ENCODE data around the gene AKR1D1. TPM values are rescaled to one million over a fixed set of nuclear protein-coding genes. Genes with fewer than 3 reads are reported as not detected.
"Not testable (repeated sequence)": the region's sequence is repeated elsewhere in the genome, so short reads cannot be mapped to it uniquely, and the experiment has no call there.

AKR1D1 gene
- total and polyA plus RNA-seq, 2 of the 13 experiments (the other 11 are each of a cell fraction or from before 2014, with no cell fraction given), result 6.9 to 37.0 TPM

GRCh38 chr7:138040063-138040462 lies 36.2 kb upstream of the AKR1D1 start:
- H3K79me2 ChIP-seq (ENCODE audit: insufficient read depth, low read length); in situ Hi-C loops (cut with HindIII; ENCODE audit: extremely low pct_ligation_motif_present, low pct_unique_long_range_greater_than_20kb); POLR2A ChIA-PET; H3K4me2 ChIP-seq (ENCODE audit: low read depth, low read length); H3K9ac ChIP-seq (ENCODE audit: insufficient read depth, low read depth, low read length); intact Hi-C loops (cut with micrococcal nuclease; ENCODE audit: unreplicated experiment); BruUV-seq (replicated peaks); H3K36me3 ChIP-seq (replicated peaks in 1 of 2; ENCODE audit: control insufficient read depth in 1 of 2, insufficient read depth in 2 of 2, low read length in 2 of 2); H4K20me1 ChIP-seq (ENCODE audit: insufficient read depth, low read length); DNase-seq (ENCODE audit: low spot score); H3K27ac ChIP-seq (ENCODE audit: extremely low read length, insufficient read depth, low read length); H3K27me3 ChIP-seq (ENCODE audit: control insufficient read depth in 1 of 2, insufficient read depth in 2 of 2, low read length in 2 of 2); H2AFZ ChIP-seq (ENCODE audit: low read length); H3K4me1 ChIP-seq (ENCODE audit: insufficient read depth, low read length); FAIRE-seq; H3K4me3 ChIP-seq (replicated peaks in 1 of 3; ENCODE audit: insufficient read depth in 1 of 3, low read depth in 2 of 3, low read length in 3 of 3); CTCF ChIA-PET (ENCODE audit: low intra/inter-chr PET ratio, low total read pairs); ATAC-seq; TF ChIP-seq ATF7 (CRISPR knock-in tag; IDR thresholded peaks at IDR 0.05): not testable (repeated sequence)
- TF ChIP-seq ATF7 (IDR thresholded peaks at IDR 0.05), result peak; percentile 66
- H3K9me3 ChIP-seq (ENCODE audit: low read length), result peaks cover 21% of the 10 kb centered on the region
- WGBS (ENCODE audit: low lambda C conversion rate), result 50% methylated on average over 1 of the region's 1 CpG

- CTCF ChIA-PET (ENCODE audit: low intra/inter-chr PET ratio, low total read pairs), result no interaction called here
- 94% methylated on average over 2 of the region's 2 CpGs for WGBS (ENCODE audit: low lambda C conversion rate)
- TF ChIP-seq NFRKB (IDR thresholded peaks at IDR 0.05), result no peak
- peak; percentile 56; the same call in 1 of the 2 replicates for TF ChIP-seq HMG20A (CRISPR knock-in tag; IDR thresholded peaks at IDR 0.05; ENCODE audit: borderline replicate concordance)
- TF ChIP-seq DNMT1 (CRISPR knock-in tag; IDR thresholded peaks at IDR 0.05), result no peak
- no peak for TF ChIP-seq SIN3B (IDR thresholded peaks at IDR 0.05; ENCODE audit: low read length)
- TF ChIP-seq AKAP8 (CRISPR knock-in tag; IDR thresholded peaks at IDR 0.05), result no peak
- no peak for TF ChIP-seq ZNF382 (CRISPR knock-in tag; IDR thresholded peaks at IDR 0.05; ENCODE audit: borderline replicate concordance)
- TF ChIP-seq ZNF256 (CRISPR knock-in tag; conservative IDR thresholded peaks at IDR 0.05), result no peak
- no peak for TF ChIP-seq ZBED4 (CRISPR knock-in tag; IDR thresholded peaks at IDR 0.05; ENCODE audit: borderline replicate concordance)
- TF ChIP-seq ZNF160 (CRISPR knock-in tag; IDR thresholded peaks at IDR 0.05), result no peak
- TF ChIP-seq SP5 (CRISPR knock-in tag; IDR thresholded peaks at IDR 0.05; ENCODE audit: borderline replicate concordance, low read depth), result no peak
- no peak for TF ChIP-seq ZNF563 (CRISPR knock-in tag; IDR thresholded peaks at IDR 0.05)
- TF ChIP-seq HNRNPL (IDR thresholded peaks at IDR 0.05; ENCODE audit: low read depth, low read length), result no peak
- no peak for TF ChIP-seq ZNF124 (CRISPR knock-in tag; IDR thresholded peaks at IDR 0.05)
- TF ChIP-seq, protein P1, sequence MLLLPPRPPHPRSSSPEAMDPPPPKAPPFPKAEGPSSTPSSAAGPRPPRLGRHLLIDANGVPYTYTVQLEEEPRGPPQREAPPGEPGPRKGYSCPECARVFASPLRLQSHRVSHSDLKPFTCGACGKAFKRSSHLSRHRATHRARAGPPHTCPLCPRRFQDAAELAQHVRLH (CRISPR knock-in tag; IDR thresholded peaks at IDR 0.05; ENCODE audit: borderline replicate concordance, low read depth), result no peak
- no peak for TF ChIP-seq MAFK (conservative IDR thresholded peaks at IDR 0.05 in 1 of 2, IDR thresholded peaks at IDR 0.05 in 1 of 2; ENCODE audit: low read length in 2 of 2)
- TF ChIP-seq ZNF614 (CRISPR knock-in tag; IDR thresholded peaks at IDR 0.05; ENCODE audit: borderline replicate concordance), result no peak
Measured at GRCh38 chr7:138044897-138045296, 31.4 kb upstream of the AKR1D1 start.

More at GRCh38 chr7:138044897-138045296, 31.4 kb upstream of the AKR1D1 start:
- H3K9ac ChIP-seq (ENCODE audit: insufficient read depth, low read depth, low read length), result no peak overlapping the region
- H2AFZ ChIP-seq (ENCODE audit: low read length), result no peak overlapping the region
- no peaks in the 10 kb centered on the region for H4K20me1 ChIP-seq (ENCODE audit: insufficient read depth, low read length)
- H3K4me3 ChIP-seq (replicated peaks in 1 of 3; ENCODE audit: insufficient read depth in 1 of 3, low read depth in 2 of 3, low read length in 3 of 3), result no peak overlapping the region
- no TSS peak for BruUV-seq (replicated peaks)
- no peaks in the 10 kb centered on the region for H3K79me2 ChIP-seq (ENCODE audit: insufficient read depth, low read length)
- peaks cover 38% of the 10 kb centered on the region for H3K4me1 ChIP-seq (ENCODE audit: insufficient read depth, low read length)
- POLR2A ChIA-PET, result no interaction called here
- intact Hi-C loops (cut with micrococcal nuclease; ENCODE audit: unreplicated experiment) (loop anchor here (1.0 kb wide), 1 partner anchor 142 kb away; no protein-coding TSS in a partner anchor), in situ Hi-C loops (cut with HindIII; ENCODE audit: extremely low pct_ligation_motif_present, low pct_unique_long_range_greater_than_20kb) (no loop called here)
- ATAC-seq (no peak), FAIRE-seq (peak; percentile 4), DNase-seq (ENCODE audit: low spot score) (no peak)
- H3K27ac ChIP-seq (ENCODE audit: extremely low read length, insufficient read depth, low read length), result no peak overlapping the region
- H3K4me2 ChIP-seq (ENCODE audit: low read depth, low read length), result no peak overlapping the region
- no peaks in the 10 kb centered on the region for H3K9me3 ChIP-seq (ENCODE audit: low read length)
- no peaks in the 10 kb centered on the region for H3K36me3 ChIP-seq (replicated peaks in 1 of 2; ENCODE audit: control insufficient read depth in 1 of 2, insufficient read depth in 2 of 2, low read length in 2 of 2)
- no peaks in the 10 kb centered on the region for H3K27me3 ChIP-seq (ENCODE audit: control insufficient read depth in 1 of 2, insufficient read depth in 2 of 2, low read length in 2 of 2)

Measured in HepG2 (cell line).